AG20443 (cell line): ENCODE measurements around the gene FITM2.
"Not testable (repeated sequence)": the region's sequence is repeated elsewhere in the genome, so short reads cannot be mapped to it uniquely, and the experiment has no call there.

Source experiments
- DNase-seq: peaks from one replicate; pipeline ENCODE4 v3.0.0; 2012; ENCODE audit warnings: low spot score, mixed read lengths

Gene FITM2, protein sequence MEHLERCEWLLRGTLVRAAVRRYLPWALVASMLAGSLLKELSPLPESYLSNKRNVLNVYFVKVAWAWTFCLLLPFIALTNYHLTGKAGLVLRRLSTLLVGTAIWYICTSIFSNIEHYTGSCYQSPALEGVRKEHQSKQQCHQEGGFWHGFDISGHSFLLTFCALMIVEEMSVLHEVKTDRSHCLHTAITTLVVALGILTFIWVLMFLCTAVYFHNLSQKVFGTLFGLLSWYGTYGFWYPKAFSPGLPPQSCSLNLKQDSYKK

DNA sequence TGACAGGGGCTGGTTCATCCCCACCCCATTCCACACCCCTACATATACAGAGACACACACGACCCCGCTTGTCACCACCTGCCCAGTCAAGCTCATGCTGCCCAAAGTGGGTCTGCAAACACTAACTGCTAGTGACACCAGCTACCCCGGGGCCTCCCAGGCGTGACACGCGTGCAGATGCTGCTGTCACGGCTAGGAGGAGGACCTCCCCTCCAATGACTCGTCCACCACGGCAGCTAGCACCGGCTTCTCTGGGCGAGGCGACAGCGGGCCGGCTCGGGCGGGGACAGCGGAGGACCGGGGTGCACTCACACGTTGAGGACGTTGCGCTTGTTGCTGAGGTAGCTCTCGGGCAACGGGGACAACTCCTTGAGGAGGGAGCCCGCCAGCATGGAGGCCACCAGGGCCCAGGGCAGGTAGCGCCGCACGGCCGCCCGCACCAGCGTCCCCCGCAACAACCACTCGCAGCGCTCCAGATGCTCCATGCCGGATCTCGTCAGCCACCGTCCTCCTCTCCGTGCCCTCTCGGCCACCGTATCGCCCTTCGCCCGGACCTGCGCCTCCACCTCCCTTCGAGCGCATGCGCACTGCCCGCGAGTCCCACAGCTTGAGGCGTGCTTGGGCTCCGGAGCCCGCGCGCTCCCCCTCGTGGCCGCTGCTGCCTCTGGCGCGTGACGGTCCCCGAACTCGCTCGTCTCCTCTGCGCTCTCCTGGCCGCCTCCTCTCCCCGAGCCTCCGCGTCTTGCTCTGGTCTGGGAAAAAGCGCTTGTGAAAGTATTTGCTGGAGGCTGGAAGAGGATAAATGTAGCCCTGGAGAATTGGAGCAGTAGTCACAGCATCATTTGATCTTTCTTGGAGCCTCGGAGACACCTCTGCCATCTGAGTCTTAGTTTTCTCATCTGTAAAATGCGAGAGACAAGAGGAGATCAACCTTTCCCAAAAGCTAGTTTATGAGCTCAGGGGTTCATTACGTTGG, at the start of gene FITM2:
Gene FITM2, minus strand, starts transcription at position 539 of the 976 bp plus-strand sequence. Its CDS starts 54 bp downstream, at position 485.
- peak; percentile 100 for DNase-seq

DNA sequence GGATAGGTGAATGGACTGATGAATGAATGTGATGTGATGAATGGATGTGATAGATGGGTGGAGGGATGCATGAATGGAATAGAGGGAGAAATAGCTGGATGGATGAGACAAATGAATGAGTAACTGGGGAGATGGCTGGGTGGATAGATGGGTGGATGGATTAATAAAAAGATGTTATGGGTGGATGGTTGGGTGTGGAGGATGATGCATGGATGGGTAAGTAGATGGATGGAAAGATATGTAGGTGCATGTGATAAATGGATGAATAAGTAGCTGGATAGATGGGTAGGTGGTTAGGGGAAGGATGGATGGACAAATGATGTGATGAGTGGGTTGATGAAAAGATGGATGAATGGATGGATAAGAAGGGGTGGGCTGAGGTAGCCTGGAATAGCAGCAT, 49.2 kb upstream of the FITM2 start:
- no peak for DNase-seq

DNA sequence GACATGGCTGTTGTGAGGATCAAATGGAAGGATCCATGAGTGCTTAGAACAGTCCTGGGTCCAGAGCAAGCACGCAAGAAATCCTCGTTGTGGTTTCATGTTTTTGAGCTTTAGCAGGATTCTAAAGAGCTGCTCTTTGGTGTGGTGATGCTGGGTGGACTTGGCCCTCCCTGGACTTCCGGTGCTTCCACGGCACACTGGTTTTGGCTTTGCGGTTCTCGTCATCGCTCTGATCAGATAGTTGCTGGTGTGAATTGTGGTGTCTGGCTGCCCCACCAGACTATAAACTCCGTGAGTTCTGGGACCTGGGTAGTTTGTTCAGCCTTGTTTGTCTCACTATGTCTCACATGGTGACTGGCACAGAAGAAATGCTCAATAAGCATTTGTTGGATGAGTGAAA, 47.8 kb upstream of the FITM2 start:
- DNase-seq = no peak

DNA sequence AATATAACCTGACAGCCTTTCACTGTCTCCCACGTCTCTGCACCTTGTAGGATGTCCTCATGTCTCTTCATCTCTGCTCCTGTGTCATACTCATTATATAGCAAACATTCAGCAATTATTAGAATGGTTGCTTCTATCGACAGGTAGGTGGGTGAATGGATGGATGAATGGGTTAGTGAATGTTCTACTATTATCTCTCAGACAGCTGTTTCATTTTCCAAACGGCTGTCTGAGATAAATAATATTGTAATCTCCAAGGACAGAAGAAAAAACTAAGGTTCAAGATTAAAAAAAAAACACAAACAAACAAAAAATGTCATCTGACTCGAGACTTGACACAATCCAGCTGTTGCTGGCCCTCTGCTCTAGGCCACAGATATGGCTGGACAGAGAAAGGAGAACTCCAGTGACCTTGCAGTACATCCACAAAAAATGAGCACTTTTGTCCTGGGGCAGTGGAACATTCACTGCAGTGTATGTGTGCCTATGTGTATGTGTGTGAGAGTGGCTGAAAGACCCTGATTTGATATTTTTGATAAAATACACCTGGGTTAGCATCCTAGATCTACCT, 46.6 kb upstream of the FITM2 start:
- DNase-seq = no peak

DNA sequence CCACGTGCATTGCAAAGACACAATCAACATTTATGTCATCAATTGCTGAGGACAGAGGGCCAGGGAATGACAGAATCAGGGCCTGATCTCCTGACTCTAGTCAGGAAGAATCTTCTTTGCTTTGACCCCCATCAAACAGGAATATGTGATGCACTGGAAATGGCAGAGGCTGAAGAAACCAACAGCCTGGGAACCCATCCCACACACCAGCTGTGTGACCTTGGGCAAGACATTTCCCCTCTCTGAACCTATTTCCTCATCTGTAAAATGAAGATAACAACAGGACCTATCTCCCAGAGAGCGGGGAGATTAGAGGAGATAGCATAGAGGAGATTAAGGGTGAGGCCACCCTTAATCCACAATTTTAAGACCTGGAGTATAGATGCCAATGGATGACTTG, 46.0 kb upstream of the FITM2 start:
- DNase-seq = no peak

DNA sequence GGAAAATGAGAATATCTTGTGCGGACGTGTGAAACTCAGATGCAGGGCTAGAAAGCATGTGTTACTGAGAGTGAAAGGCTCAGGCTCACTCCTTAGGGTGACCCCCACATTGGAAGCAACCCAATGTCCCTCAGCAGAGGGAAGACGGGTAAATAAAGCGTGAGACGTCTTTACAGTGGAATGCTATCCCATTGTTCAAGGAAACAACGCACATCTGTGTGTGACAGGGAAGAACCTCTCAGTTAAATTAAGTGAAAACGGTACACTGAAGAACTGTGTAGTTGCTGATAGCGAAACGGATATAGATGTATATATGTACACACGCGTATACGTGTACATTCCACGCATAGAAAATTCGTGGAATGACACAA, 45.3 kb upstream of the FITM2 start:
- no peak for DNase-seq

DNA sequence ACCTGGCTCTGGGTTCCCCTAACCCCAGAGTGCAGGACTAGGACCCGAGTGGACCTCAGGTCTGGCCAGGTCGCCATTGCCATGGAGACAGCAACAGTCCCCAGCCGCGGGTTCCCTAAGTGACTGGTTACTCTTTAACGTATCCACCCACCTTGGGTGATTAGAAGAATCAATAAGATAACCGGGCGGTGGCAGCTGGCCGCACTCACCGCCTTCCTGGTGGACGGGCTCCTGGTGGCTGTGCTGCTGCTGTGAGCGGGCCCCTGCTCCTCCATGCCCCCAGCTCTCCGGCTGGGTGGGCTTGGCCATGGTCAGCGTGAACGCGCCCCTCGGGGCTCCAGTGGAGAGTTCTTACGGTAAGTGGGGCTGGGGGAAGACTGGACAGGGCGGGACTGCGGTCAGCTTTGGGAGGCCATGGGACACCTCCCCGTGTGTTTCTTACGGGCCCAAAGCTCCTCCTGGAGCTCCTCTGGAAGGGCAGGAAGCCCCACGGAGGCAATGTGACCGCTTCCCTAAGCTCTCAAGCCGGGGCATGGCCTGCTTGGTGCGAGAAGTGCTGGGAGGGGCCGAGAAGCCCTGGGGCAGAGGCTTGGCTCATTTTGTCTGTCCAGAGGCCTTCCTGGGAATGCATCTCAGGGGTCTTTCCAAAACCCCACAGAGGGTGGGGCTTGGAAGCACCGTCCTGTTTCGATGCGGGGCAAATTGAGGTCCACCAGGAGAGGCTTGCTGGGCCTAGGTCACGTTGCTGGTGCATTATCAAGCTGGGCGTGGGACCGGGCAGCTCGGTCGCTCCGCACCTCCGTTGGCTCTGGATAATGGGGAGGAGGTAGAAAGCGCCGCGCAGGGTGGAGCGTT, 44.7 kb upstream of the FITM2 start, which contains the start of gene HNF4A:
Gene HNF4A, plus strand, starts transcription at position 202 of the 855 bp plus-strand sequence. Its CDS starts 106 bp downstream, at position 308.
- DNase-seq = no peak

DNA sequence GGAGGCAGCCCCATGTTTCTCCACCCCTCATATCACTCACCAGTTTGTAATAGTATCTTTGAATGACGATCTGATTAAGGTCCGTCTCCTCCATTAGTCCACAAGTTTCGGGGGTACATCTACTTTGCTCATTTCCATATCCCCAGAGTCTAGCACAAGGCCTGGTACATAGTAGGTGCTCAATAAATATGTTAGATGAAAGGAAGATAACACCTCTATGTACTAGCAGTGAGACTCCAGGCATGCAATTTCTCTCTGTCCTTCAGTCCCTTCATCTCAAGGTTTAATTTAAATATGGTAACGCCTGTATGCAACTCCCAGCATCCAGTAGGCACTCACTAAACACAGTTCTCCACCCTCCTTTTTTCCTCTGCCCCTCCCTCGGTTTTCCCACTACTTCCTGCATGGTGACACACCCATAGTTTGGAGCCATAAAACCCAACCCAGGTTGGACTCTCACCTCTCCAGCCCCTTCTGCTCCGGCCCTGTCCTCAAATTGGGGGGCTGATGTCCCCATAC, 44.0 kb upstream of the FITM2 start:
- DNase-seq = no peak

DNA sequence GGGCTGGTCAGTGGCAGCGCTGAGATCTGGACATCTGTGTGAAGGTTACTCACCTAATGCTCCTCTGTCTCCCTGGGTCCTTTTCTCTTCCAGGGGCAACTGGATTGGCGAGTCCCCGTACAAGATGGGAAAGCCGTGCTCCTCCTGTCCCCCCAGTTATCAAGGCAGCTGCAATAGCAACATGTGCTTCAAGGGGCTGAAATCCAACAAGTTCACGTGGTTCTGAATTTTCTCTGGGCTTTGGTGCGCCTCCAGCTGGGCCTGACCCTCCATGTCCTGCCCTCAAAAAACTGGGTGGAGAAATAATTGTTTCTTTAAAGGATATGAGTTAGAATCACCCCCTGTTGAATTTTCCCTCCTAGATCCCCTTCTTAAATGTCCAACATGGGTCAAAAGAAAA, 39.6 kb upstream of the FITM2 start:
- DNase-seq = no peak

DNA sequence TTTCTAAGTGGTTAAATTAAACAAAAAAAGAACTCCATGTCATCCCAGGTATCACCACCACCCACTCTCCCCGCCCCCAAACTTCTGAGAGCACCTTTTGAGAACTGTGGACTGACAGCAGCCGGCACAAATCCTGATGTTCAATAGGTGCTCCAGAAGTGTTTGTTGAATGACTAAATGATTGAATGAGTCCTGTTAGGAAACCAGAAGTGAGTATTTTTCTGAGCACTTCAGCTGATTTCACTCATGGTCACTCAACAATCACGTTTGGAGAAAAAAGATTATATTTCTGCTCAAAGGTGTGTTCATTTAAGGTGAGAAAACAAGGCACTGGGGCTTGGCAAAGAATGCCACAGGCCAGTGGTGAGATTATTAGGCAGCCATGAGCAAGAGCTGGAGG, 38.3 kb upstream of the FITM2 start:
- no peak for DNase-seq

DNA sequence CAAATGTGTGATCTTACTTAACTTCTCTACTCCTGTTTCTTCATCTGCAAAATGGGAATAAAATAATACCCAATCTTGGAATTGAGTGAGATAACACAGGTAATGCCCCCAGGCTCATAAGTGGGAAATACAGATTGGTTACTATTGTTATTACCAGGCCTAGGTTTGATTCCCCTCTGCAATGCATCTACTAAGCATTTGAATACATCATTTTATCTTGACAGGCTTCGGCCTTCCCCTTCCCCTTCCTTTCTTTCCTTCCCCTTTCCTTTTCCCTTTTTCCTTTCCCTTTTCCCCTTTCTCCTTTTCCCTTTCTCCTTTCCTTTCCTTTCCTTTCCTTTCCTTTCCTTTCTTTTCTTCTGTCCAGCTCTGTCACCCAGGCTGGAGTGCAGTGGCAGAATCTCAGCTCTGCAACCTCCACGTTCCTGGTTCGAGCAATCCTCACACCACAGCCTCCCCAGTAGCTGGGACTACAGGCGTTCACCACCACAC, 37.2 kb upstream of the FITM2 start:
- DNase-seq = no peak

DNA sequence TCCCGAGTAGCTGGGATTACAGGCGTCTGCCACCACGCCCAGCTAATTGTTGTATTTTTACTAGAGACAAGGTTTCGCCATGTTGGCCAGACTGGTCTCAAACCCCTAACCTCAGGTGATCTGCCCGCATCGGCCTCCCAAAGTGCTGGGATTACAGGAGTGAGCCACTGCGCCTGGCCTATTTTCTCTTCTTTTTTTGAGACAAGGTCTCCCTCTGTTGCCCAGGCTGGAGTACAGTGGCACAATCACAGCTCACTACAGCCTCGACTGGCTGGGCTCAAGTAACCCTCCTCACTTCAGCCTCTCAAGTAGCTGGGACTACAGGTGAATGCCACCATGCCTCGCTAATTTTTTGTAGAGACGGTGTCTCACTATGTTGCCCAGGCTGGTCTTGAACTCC, 34.9 kb upstream of the FITM2 start:
- DNase-seq = not testable (repeated sequence)

DNA sequence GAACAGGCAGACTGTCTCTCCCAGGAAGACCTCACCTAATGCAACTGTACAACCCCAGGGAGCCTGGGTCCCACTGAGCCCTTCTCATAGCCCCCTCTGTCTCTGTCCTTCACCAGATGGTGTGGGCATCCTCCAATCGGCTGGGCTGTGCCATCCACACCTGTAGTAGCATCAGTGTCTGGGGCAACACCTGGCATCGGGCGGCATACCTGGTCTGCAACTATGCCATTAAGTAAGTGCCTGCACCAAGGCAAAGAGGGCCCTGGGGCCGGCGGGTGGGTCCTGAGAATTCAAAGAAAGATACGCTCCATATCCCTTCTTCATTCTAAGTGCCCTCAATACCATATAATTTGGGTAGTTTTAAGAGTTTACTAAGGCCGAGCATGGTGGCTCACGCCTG, 34.1 kb upstream of the FITM2 start:
- no peak for DNase-seq

DNA sequence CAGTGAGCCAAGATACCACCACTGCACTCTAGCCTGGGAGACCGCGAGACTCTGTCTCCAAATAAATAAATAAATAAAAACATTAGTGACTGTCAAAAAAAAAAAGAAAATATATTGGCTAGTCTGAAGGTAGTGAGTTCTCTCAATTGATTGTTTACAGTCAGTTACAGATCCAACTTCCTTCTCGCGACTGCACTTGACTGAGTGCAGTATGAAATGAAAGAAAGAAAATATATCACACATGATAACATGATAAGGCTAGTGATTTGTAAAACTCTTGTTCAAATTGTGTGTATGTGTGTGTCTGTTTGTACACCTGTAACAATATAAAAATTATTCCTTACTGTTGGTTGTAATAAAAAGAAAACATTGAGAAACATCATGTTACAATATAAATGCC, 33.7 kb upstream of the FITM2 start:
- DNase-seq = no peak

DNA sequence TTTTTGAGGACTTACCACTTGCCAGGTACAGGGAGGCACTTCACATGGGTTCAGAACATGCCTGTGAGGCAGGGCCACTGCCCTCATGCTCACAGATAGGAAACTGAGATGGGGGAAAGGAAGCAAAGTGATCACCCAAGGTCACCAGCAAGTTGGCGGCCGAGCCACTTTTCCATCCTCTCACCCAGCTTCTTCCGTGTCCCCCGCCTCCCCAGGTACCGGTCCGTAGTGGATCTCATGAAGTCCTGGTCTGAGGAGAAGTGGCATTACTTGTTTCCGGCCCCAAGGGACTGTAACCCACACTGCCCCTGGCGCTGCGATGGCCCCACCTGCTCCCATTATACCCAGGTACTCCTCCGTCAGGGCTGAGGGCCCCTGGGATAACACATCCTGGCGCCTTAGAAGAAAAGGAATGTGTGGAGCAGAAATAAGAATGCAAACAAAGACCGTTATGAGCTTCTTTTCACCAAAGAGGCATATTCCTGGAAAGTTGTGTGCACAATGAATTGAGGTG, 32.2 kb upstream of the FITM2 start:
- DNase-seq = no peak

DNA sequence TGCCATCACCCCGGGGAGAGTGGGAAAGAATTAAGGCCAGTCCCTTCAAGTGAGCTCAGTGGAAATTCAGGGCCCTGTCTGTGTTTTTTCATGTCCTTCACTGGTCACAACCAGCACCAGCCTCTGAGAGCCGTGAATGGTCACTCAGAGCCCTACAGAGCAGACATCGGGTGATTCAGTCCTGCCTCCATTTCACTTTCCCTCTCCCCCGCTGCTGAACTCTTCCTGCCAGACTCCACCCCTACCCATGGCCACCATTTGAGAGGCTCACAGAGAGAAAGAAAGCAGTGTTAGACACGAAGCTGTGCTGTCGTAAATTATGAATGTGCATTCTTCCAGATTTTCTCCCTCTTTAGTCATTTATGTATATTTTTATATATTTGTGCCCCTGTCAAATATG, 31.2 kb upstream of the FITM2 start:
- peak; percentile 57 for DNase-seq

DNA sequence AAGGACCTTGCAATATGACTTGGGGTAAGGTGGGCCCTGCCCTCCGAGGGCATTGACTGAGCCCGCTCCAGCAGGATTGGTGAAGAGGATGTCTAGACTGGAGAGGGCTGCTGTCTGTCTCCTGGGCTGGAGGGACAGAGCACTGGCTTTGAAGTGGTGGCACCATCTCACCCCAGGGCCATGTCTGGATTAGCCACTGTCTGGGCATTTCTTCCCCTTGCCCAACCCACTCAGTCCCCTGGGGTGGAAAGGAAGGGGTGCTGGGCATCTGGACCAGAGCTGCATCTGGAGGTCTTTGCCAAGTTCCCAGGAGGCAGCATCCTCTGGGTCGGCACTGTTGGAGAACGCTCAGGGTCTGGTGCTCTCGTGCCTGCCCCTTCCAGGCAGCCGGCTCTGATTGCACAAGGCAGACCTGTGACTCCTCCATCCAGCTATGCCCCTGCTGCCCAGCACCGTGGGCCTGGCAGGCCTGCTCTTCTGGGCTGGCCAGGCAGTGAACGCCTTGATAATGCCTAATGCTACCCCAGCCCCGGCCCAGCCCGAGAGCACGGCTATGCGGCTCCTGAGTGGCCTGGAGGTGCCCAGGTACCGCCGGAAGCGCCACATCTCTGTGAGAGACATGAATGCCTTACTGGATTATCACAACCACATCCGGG, 25.9 kb upstream of the FITM2 start, which contains the start of gene R3HDML:
Gene R3HDML, plus strand, starts transcription at position 319 of the 656 bp plus-strand sequence. Its CDS starts 115 bp downstream, at position 434.
- no peak for DNase-seq

DNA sequence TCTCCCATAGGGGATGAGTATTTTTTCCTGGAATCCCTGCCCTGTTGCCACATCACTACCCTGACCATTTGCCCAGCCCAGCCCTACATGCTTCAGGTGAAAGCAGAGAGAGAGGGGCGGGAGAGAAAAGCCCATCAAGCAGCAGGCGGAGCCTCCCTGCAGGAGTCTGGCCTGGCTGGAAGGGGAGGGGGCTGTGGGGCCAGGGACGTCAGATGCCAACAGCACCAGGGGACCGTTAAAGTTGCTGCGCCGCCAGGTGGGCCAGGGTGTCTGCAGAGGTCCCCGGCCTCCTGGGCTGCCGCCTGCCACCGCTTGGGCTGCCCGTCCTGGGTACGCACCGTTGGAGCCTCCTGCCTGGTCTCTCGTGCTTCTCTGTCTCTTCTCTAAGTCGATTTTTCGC, 25.1 kb upstream of the FITM2 start:
- no peak for DNase-seq

DNA sequence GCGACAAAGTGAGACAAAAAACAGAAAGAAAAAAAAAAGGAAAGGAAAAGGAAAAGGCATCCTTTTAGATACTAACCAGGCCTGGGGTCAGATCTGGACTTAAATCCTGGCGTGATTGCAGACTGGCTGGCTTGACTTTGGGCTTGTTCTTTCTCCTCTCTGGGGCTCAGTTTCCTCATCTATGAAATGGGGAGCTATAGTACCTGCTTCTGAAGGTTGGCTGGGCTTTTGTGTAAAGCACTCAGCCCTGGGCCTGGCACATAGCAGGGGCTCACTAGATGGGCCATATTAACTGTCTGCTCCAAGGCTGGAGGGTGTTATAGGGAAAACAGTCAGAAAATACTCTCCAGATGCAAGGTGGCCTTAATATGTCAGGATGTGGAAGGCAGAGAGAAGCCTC, 24.7 kb upstream of the FITM2 start:
- DNase-seq = no peak

DNA sequence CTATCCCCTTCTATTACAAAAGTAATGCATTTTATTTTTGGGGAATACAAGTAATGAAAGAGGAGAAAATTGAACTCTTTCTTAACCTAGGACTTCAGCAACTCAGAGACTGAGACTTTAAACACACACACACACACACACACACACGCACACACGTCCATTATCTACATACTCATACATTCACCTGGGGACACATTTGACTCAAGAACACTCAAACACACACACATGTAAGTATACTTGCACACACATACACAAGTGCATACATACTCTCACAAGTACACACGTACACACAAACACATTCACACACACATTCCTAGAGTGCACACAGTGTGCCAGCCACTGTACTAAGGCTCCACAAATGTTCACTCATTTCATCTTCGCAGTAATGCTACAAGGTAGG, 23.7 kb upstream of the FITM2 start:
- no peak for DNase-seq

DNA sequence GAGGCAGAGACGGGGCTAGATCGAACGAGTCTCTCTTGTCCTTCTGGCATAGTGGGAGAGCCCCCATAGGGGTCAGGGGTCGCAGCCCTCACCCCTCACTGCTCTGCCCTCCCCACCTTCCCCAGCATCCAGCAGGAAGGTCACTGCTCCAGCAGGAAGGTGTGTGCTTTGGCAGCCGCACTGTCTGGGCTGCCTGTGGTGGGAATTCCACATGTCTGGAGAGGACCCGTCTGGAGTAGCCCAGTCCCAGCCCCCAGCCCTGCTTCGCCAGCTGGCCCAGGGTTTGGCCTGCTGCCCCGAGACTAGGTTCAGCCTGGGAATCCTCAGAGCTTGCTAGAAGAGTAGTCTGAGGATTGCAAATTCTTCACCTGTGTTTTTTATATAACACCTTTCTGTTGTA, 23.3 kb upstream of the FITM2 start:
- DNase-seq = no peak
